ENCODE results near the gene UROC1. TPM values are rescaled to one million over a fixed set of nuclear protein-coding genes. Genes with fewer than 3 reads are reported as not detected.

UROC1 gene
- total and polyA plus RNA-seq, 2 donors from 2014 or later: not detected

DNA sequence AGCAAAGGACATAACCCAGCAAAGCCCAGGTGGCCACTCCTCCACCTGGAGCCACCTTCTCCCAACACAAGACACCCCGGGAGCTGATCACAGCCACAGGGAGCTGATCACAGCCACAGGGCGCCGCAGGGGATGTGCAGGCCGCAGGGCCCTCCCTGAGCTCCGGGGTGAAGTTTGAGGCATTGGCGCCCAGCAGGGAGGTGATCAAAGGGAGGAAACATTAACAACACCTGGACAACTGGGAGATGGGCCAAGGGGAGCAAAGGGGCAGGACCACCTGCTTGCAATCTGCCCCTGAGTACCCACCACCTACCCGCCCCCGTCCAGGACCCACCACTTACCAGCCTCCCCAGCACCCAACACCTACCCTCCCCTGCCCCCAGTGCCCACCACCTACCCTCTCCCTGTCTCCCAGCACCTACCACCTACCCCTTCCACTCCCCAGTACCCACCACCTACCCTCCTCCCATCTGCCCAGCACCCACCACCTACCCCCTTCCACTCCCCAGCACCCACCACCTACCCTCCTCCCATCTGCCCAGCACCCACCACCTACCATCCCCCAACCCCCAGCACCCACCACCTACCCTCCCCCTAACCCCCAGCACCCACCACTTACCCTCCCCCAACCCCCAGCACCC is 2.4 kb downstream of the UROC1 start:
- no peak overlapping the region for H3K9ac ChIP-seq (ENCODE audit: low read length in 3 of 3)
- no peak overlapping the region for H3K27ac ChIP-seq (ENCODE audit: low read depth in 2 of 2, low read length in 2 of 2)
- no peaks in the 10 kb centered on the region for H3K9me3 ChIP-seq (ENCODE audit: control insufficient read depth in 2 of 3, insufficient read depth in 1 of 3, low read length in 3 of 3)
- H3K27me3 ChIP-seq (ENCODE audit: control insufficient read depth, insufficient read depth, low read length): no peaks in the 10 kb centered on the region
- H3K36me3 ChIP-seq (ENCODE audit: control insufficient read depth in 2 of 3, insufficient read depth in 3 of 3, low read length in 3 of 3): no peaks in the 10 kb centered on the region
- no peak for TF ChIP-seq CTCF (IDR thresholded peaks at IDR 0.05; ENCODE audit: borderline replicate concordance, extremely low read depth, insufficient read depth)
- no peak for FAIRE-seq
- intact Hi-C loops (cut with DNase I): no loop called here
- no peak overlapping the region for H3K4me3 ChIP-seq (ENCODE audit: low read length in 3 of 3)
- peak in 2 of 5 donors; percentile 32 to 52 for DNase-seq
- H3K4me1 ChIP-seq (ENCODE audit: control insufficient read depth in 2 of 3, insufficient read depth in 2 of 3, low read depth in 1 of 3, low read length in 3 of 3): no peaks in the 10 kb centered on the region

DNA sequence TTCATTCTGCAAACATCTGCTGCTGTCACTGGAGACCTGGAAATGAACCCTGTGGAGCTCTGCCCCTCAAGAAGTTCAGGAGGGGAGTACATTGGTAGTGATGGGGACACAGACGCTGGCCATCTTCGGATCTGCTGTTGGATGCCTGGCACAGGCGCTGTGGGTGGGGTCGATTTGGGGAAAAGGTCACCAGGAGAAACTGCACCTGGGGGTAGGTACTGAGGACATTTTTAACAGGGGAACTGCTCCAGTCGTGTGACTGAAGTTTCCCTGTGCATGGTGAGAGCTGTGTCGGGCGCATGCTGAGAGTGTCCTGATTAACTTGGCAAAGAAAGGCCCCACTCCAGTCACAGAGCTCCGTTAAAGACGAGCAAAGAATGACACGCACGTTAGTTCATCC is 3.4 kb downstream of the UROC1 start:
- H3K36me3 ChIP-seq (ENCODE audit: control insufficient read depth in 2 of 3, insufficient read depth in 3 of 3, low read length in 3 of 3): no peaks in the 10 kb centered on the region
- H3K9ac ChIP-seq (ENCODE audit: low read length in 3 of 3): no peak overlapping the region
- intact Hi-C loops (cut with DNase I): no loop called here
- DNase-seq (peak in 2 of 5 donors; percentile 23 to 27), FAIRE-seq (no peak)
- TF ChIP-seq CTCF (IDR thresholded peaks at IDR 0.05; ENCODE audit: borderline replicate concordance, extremely low read depth, insufficient read depth): no peak
- H3K4me1 ChIP-seq (ENCODE audit: control insufficient read depth in 2 of 3, insufficient read depth in 2 of 3, low read depth in 1 of 3, low read length in 3 of 3): no peaks in the 10 kb centered on the region
- H3K9me3 ChIP-seq (ENCODE audit: control insufficient read depth in 2 of 3, insufficient read depth in 1 of 3, low read length in 3 of 3): no peaks in the 10 kb centered on the region
- H3K27me3 ChIP-seq (ENCODE audit: control insufficient read depth, insufficient read depth, low read length): no peaks in the 10 kb centered on the region
- no peak overlapping the region for H3K27ac ChIP-seq (ENCODE audit: low read depth in 2 of 2, low read length in 2 of 2)
- H3K4me3 ChIP-seq (ENCODE audit: low read length in 3 of 3): no peak overlapping the region

- FAIRE-seq (no peak), DNase-seq (peak in 1 of 5 donors; percentile 54)
- no peak overlapping the region for H3K4me3 ChIP-seq (ENCODE audit: low read length in 3 of 3)
- no peaks in the 10 kb centered on the region for H3K27me3 ChIP-seq (ENCODE audit: control insufficient read depth, insufficient read depth, low read length)
- no peak overlapping the region for H3K9ac ChIP-seq (ENCODE audit: low read length in 3 of 3)
- no peaks in the 10 kb centered on the region for H3K4me1 ChIP-seq (ENCODE audit: control insufficient read depth in 2 of 3, insufficient read depth in 2 of 3, low read depth in 1 of 3, low read length in 3 of 3)
- no peaks in the 10 kb centered on the region for H3K9me3 ChIP-seq (ENCODE audit: control insufficient read depth in 2 of 3, insufficient read depth in 1 of 3, low read length in 3 of 3)
- intact Hi-C loops (cut with DNase I): no loop called here
- no peak for TF ChIP-seq CTCF (IDR thresholded peaks at IDR 0.05; ENCODE audit: borderline replicate concordance, extremely low read depth, insufficient read depth)
- H3K27ac ChIP-seq (ENCODE audit: low read depth in 2 of 2, low read length in 2 of 2): no peak overlapping the region
- no peaks in the 10 kb centered on the region for H3K36me3 ChIP-seq (ENCODE audit: control insufficient read depth in 2 of 3, insufficient read depth in 3 of 3, low read length in 3 of 3)
These were observed 4.5 kb downstream of the UROC1 start for GRCh38 chr3:126512916-126513650.
